Activated naive CD4-positive, alpha-beta T cell treated with anti-CD3 and anti-CD28 coated beads for 36 hours (primary cell): ENCODE results near the gene SUB1. TPM values are rescaled to one million over a fixed set of nuclear protein-coding genes. Genes with fewer than 3 reads are reported as not detected.
"Not testable (repeated sequence)": the region's sequence is repeated elsewhere in the genome, so short reads cannot be mapped to it uniquely, and the experiment has no call there.

Experiments used
- CTCF ChIA-PET: fragments of 350-600 bp; sonication (Branson Sonifier 250); formaldehyde crosslinking; loops from one replicate; lab custom pipeline; 2021; ENCODE audit warnings: antibody characterized with exemption; lab: Charles Lee
- DNase-seq: peaks from one replicate; pipeline ENCODE4 v3.0.0-alpha.2; 2020
- H3K27ac Mint-ChIP-seq: one replicate; pipeline ENCODE4 v1.8.0; 2021; ENCODE audit warnings: mild to moderate bottlenecking, mixed read lengths
- H3K27me3 Mint-ChIP-seq: one replicate; pipeline ENCODE4 v1.8.0; 2021; ENCODE audit warnings: low read depth, mixed read lengths
- H3K36me3 Mint-ChIP-seq: one replicate; pipeline ENCODE4 v1.8.0; 2021; ENCODE audit warnings: low read depth, mixed read lengths
- H3K4me1 Mint-ChIP-seq: one replicate; pipeline ENCODE4 v1.8.0; 2021; ENCODE audit warnings: low read depth, mixed read lengths
- H3K4me3 Mint-ChIP-seq: one replicate; pipeline ENCODE4 v1.8.0; 2021; ENCODE audit warnings: mild to moderate bottlenecking, moderate library complexity, mixed read lengths
- H3K9me3 Mint-ChIP-seq: one replicate; pipeline ENCODE4 v1.8.0; 2021; ENCODE audit warnings: mixed read lengths
- intact Hi-C: fragments of 100-400 bp; cut with micrococcal nuclease; formaldehyde crosslinking; loops from one replicate; pipeline ENCODE4 v1.15.1; 2023
- total RNA-seq, 2 experiments: library from RNA; stranded (reverse); gene quantifications; one replicate each; pipeline ENCODE4 v1.2.3, GENCODE V29; 2021

Gene SUB1
- total RNA-seq, 2 experiments from 2014 or later = 397 to 400 TPM

GRCh38 chr5:32630867-32631491 is 45.6 kb downstream of the SUB1 start:
- DNase-seq = no peak
- CTCF ChIA-PET = no interaction called here
- Mint-ChIP-seq H3K36me3 (no peaks in the 10 kb centered on the region), H3K27me3 (no peaks in the 10 kb centered on the region), H3K9me3 (no peaks in the 10 kb centered on the region), H3K4me1 (no peaks in the 10 kb centered on the region), H3K4me3 (no peak overlapping the region), H3K27ac (no peak overlapping the region)
- intact Hi-C loops = no loop called here

DNA sequence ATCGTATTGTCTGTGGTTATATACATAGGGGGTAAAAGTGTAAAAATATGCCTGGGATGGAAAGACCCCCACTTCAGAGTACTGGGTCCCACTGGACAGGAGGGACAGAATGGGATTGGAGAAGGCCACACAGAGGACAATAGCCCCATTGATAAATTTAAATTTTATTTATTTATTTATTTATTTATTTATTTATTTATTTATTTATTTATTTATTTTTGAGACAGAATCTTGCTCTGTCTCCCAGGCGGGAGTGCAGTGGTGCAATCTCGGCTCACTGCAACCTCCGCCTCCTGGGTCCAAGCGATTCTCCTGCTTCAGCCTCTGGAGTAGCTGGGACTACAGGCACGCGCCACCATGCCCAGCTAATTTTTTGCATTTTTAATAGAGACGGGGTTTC is 47.7 kb downstream of the SUB1 start:
- H3K27me3 Mint-ChIP-seq, H3K9me3 Mint-ChIP-seq, intact Hi-C loops, H3K4me3 Mint-ChIP-seq, H3K27ac Mint-ChIP-seq, H3K4me1 Mint-ChIP-seq, DNase-seq, H3K36me3 Mint-ChIP-seq: not testable (repeated sequence)
- CTCF ChIA-PET = interaction anchor here (0.6 to 1.4 kb wide), 3 partner anchors 60 to 398 kb away, joined by 3 read pairs; no protein-coding TSS in a partner anchor

GRCh38 chr5:32638309-32638708 is 53.0 kb downstream of the SUB1 start:
- CTCF ChIA-PET = no interaction called here
- Mint-ChIP-seq H3K4me3 (no peak overlapping the region), H3K4me1 (no peaks in the 10 kb centered on the region), H3K27me3 (no peaks in the 10 kb centered on the region), H3K9me3 (no peaks in the 10 kb centered on the region), H3K27ac (no peak overlapping the region), H3K36me3 (no peaks in the 10 kb centered on the region)
- no peak for DNase-seq
- intact Hi-C loops = no loop called here

GRCh38 chr5:32639943-32640342 is 54.6 kb downstream of the SUB1 start:
- CTCF ChIA-PET = no interaction called here

DNA sequence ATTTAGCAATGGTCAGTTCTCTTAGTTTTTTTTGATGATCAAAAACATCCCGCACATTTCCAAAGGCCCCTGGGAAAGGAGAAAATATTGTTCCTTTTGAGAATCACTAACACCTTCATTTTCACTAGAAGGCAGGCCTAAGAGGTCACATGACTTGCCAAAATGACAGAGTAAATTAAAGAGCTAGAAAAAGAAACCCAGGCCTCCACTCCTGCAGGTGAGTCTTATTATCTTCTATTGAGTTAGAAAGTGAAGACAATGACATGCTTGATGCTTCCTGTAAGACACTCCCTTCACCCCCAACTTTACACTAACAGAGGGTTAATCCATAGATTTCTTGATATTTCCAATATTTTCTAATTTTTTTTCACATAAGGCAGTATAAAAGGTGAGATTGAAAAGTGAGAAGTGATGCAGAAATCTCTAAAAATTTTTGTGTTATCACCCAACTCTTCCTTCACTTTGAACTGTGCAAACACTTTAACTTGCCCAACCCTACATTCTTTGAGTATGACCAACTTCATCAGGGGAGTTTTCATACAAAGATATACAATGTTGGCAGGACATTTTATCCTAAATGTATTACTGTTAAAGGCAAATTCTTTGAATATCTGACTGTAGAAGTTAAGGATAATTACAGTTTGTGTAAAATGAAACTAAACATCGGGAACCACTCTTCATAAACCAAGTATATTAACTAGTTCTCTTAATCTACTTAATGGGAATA is 57.1 kb downstream of the SUB1 start:
- Mint-ChIP-seq H3K4me3 (no peak overlapping the region), H3K9me3 (no peaks in the 10 kb centered on the region), H3K4me1 (no peaks in the 10 kb centered on the region), H3K27ac (no peak overlapping the region), H3K27me3 (no peaks in the 10 kb centered on the region), H3K36me3 (no peaks in the 10 kb centered on the region)
- intact Hi-C loops = no loop called here
- CTCF ChIA-PET = interaction anchor here (0.5 kb wide), 1 partner anchor 298 kb away, joined by 4 read pairs; no protein-coding TSS in a partner anchor
- DNase-seq = no peak

More at GRCh38 chr5:32639943-32640342, 54.6 kb downstream of the SUB1 start:
- intact Hi-C loops = no loop called here
- H3K36me3 Mint-ChIP-seq = no peaks in the 10 kb centered on the region
- H3K27me3 Mint-ChIP-seq = no peaks in the 10 kb centered on the region
- no peaks in the 10 kb centered on the region for H3K4me1 Mint-ChIP-seq
- DNase-seq = no peak
- H3K9me3 Mint-ChIP-seq = no peaks in the 10 kb centered on the region
- H3K27ac Mint-ChIP-seq = no peak overlapping the region
- H3K4me3 Mint-ChIP-seq = no peak overlapping the region

GRCh38 chr5:32645246-32645645 is 59.9 kb downstream of the SUB1 start:
- no peak overlapping the region for H3K27ac Mint-ChIP-seq
- no peaks in the 10 kb centered on the region for H3K4me1 Mint-ChIP-seq
- CTCF ChIA-PET = no interaction called here
- no peaks in the 10 kb centered on the region for H3K36me3 Mint-ChIP-seq
- intact Hi-C loops = no loop called here
- H3K9me3 Mint-ChIP-seq = no peaks in the 10 kb centered on the region
- no peaks in the 10 kb centered on the region for H3K27me3 Mint-ChIP-seq
- DNase-seq = no peak
- H3K4me3 Mint-ChIP-seq = no peak overlapping the region

- Mint-ChIP-seq H3K9me3 (no peaks in the 10 kb centered on the region), H3K27ac (no peak overlapping the region), H3K4me1 (no peaks in the 10 kb centered on the region), H3K27me3 (no peaks in the 10 kb centered on the region), H3K4me3 (no peak overlapping the region), H3K36me3 (no peaks in the 10 kb centered on the region)
- intact Hi-C loops = no loop called here
- no peak for DNase-seq
- CTCF ChIA-PET = no interaction called here
Measured at GRCh38 chr5:32646061-32646969, 61.0 kb downstream of the SUB1 start.

DNA sequence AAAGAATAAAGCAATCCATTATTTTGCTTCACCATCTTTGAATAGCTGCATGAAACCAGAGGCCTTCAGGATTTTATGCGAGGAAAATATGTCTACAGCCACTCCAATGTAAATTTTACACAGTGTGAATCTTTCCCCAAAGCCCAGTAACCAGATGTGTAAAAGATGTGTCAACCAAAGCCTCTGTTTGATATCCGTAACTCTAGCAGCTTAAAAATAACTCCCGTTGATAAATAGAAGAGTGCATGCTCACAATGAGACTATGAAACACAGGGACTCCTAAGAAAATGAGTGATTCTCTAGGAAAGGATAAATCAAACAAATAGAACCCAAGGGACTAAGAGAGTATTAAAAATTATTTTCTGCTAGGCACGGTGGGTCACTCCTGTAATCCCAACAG is 65.7 kb downstream of the SUB1 start:
- CTCF ChIA-PET = no interaction called here
- no peaks in the 10 kb centered on the region for H3K4me1 Mint-ChIP-seq
- intact Hi-C loops = no loop called here
- no peak for DNase-seq
- no peak overlapping the region for H3K27ac Mint-ChIP-seq
- H3K4me3 Mint-ChIP-seq = no peak overlapping the region
- H3K27me3 Mint-ChIP-seq = peaks cover 5% of the 10 kb centered on the region
- no peaks in the 10 kb centered on the region for H3K36me3 Mint-ChIP-seq
- peaks cover 9% of the 10 kb centered on the region for H3K9me3 Mint-ChIP-seq

- CTCF ChIA-PET = no interaction called here
- H3K36me3 Mint-ChIP-seq = no peaks in the 10 kb centered on the region
- no peaks in the 10 kb centered on the region for H3K4me1 Mint-ChIP-seq
- peaks cover 5% of the 10 kb centered on the region for H3K27me3 Mint-ChIP-seq
- intact Hi-C loops = no loop called here
- H3K9me3 Mint-ChIP-seq = peaks cover 12% of the 10 kb centered on the region
- DNase-seq = no peak
- H3K27ac Mint-ChIP-seq = no peak overlapping the region
- no peak overlapping the region for H3K4me3 Mint-ChIP-seq
Measured at GRCh38 chr5:32651638-32652037, 66.3 kb downstream of the SUB1 start.

Other genes with a start within 250 kb of the SUB1 start
- 10 to 100 TPM; 50.9 to 52.1 TPM for gene ZFR, start 140.8 kb upstream of the SUB1 start, total RNA-seq
- gene NPR3, start 125.8 kb downstream of the SUB1 start, total RNA-seq = under 1 TPM; 0.10 to 0.12 TPM